HFF-Myc (cell line): ENCODE measurements around the gene U2AF2.

Source experiments
- DNase-seq: peaks from one replicate; pipeline ENCODE4 v3.0.0-alpha.2; 2011; ENCODE audit warnings: low read depth; ENCODE audit errors: extremely low read depth
- H3K4me3 ChIP-seq: replicated peaks from 2 replicates; pipeline ENCODE4 v1.5.1; 2011; ENCODE audit warnings: low read depth, mild to moderate bottlenecking, control low read depth, low read length
- CTCF ChIP-seq: IDR thresholded peaks from 2 replicates; pipeline ENCODE4 v1.5.1; 2012; ENCODE audit warnings: mild to moderate bottlenecking, low read depth, low read length, control low read depth; ENCODE audit errors: missing control alignments

Gene U2AF2

DNA sequence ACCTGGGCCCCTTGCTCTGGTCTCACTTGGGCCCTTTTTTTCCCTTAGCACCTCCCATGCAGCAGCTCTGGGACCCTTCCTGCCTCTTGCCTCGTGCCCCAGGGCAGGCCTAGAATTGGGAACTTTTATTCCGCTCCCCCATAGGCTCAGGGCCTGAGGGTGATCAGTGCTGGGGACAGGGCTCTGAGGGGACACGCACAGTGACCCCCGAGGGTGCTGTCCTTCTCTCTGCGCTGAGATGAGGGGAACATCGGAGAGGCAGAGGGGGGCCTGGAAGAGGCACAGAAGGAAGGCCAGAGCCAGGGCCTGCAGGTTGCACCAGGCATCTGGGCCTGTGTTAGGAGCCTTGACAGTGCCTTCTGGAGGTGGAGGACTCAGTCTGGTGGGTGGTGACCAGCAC lies 30.9 kb downstream of the U2AF2 start:
- no peak for DNase-seq

DNA sequence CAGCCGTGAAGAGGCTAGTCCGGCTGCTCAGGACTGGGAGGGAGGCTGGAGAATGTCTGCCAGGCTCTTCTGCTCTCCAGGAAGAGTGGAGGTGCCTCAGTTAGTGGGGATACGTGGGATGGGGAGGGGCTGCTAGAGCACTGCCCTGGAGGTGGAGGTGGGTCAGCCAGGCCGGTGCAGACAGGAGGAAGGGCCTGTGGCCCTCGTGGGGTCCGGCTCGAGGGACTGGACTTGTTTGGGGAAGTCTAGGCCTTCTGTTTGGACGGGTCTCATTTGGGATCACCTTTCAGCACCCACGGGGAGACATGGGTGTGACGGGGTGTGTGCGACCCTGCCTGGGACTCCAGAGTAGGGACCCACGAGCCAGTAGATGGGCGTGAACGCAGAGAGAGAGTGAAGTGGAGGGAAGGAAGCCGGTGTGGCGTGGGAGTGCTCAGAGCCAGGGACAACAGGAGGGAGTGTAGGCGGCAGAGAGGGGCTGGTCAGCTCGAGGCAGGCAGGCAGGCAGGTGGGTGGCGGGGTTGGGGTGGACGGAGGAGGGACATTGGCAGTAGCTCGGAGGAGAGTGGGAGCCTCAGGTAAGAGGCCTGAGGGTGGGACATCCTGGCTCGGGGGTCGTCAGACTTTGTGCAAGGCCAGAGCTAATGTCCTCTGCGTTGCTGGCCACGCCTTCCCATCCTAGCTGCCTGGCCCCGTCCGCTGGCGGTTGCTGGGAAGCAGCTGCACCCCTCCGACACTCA lies 31.6 kb downstream of the U2AF2 start:
- no peak overlapping the region for H3K4me3 ChIP-seq
- no peak for TF ChIP-seq CTCF
- DNase-seq = no peak

More for the DNA sequence above, 30.9 kb downstream of the U2AF2 start:
- H3K4me3 ChIP-seq = no peak overlapping the region
- no peak for TF ChIP-seq CTCF

- TF ChIP-seq CTCF = no peak
- DNase-seq = no peak
- no peak overlapping the region for H3K4me3 ChIP-seq
These were observed 32.7 kb downstream of the U2AF2 start for GRCh38 chr19:55687281-55688201.

- no peak for DNase-seq
- H3K4me3 ChIP-seq = no peak overlapping the region
- TF ChIP-seq CTCF = no peak
These were observed 33.8 kb downstream of the U2AF2 start for GRCh38 chr19:55688422-55689218.

DNA sequence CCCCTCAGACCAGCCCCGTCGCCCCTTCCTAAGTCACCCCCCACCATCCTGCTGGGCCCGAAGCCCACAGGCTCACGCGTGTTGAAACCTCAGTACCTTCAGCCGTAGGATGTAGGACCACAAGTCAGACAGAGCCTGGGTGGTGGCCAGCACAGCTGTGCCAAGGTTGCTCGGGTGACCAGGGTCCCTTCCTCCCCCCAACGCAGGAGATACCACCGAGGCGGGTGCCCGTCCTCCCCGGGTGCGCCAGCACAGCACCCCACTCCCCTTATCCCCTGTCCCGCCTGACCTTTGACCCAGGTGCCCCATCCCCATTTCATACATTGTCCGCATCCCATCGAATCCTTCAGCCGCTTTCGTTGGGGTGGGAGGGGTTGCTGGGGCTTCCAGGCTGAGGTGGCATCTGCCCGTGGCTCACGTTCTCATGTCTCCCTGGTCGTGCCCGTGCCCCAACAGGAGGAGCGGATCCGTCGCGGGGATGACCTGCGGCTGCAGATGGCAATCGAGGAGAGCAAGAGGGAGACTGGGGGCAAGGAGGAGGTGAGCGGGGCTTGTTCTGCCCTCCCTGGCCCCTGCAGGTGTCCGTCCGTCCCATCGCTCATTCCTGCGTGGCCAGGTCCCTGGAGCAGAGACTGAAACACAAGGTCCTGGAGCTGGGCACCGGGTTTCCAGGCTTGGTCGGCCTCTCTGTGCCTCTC lies 34.7 kb downstream of the U2AF2 start:
- DNase-seq = no peak
- no peak overlapping the region for H3K4me3 ChIP-seq
- no peak for TF ChIP-seq CTCF

DNA sequence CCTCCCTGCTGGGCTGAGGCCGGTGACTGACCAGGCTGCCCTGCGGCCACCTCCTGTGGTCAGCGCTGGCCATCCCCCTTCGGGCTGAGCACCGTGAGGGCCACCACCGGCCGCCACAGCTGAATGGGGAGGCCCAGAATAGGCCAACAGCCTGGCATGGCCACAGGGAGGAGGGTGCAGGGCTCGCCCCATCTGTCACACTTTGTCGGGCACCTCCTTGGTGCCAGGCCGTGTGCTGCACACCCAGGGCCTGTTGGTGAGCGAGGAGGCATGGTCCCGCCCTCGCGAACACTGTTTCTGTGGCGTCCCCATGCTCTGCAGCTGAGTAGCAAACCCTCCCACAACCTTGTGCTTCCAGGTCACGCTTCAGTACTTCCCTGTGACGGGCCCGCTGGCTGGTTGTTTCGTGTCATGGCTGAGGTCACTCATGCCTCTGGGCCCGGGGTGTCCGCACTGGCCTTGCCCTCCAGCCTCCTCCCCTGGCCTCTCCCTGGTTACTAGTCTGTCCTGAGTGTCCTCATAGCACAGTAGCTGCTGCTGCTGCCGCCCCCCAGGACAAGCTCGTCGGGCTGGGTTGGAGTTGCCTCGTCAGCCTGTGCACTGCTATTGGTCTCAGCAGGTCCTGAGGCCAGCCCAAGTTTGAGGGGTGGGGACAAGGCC lies 35.4 kb downstream of the U2AF2 start:
- no peak for TF ChIP-seq CTCF
- DNase-seq = no peak
- no peak overlapping the region for H3K4me3 ChIP-seq
